Liver (tissue), 9 donors: ENCODE data around the gene TMEM255B. TPM values are rescaled to one million over a fixed set of nuclear protein-coding genes. Genes with fewer than 3 reads are reported as not detected.

Source experiments
- DNase-seq: peaks from one replicate; pipeline ENCODE4 v3.0.0-alpha.2; 2017; ENCODE audit warnings: low spot score
- H3K27ac ChIP-seq, 2 donors: one replicate each; pipeline ENCODE4 v1.7.0; 2013; ENCODE audit warnings: inconsistent platforms in 2 of 2, low read length in 2 of 2, control low read depth in 1 of 2, low read depth in 1 of 2, mild to moderate bottlenecking in 1 of 2
- H3K27me3 ChIP-seq, 4 donors: one replicate each; pipeline versions ENCODE4 v1.6.1 to v1.7.0; 2013; ENCODE audit warnings: low read length in 3 of 4, inconsistent platforms in 1 of 4, mild to moderate bottlenecking in 1 of 4, moderate library complexity in 1 of 4; ENCODE audit not compliant: control insufficient read depth in 4 of 4, insufficient read depth in 4 of 4
- H3K36me3 ChIP-seq, 4 donors: one replicate each; pipeline versions ENCODE4 v1.6.1 to v1.7.0; 2013; ENCODE audit warnings: low read length in 3 of 4, mild to moderate bottlenecking in 3 of 4, low read depth in 1 of 4, moderate library complexity in 1 of 4; ENCODE audit not compliant: control insufficient read depth in 4 of 4, insufficient read depth in 3 of 4
- H3K4me1 ChIP-seq, 4 donors: one replicate each; pipeline versions ENCODE4 v1.6.1 to v1.7.0; 2013; ENCODE audit warnings: low read length in 3 of 4, mild to moderate bottlenecking in 3 of 4, moderate library complexity in 1 of 4; ENCODE audit not compliant: control insufficient read depth in 4 of 4, insufficient read depth in 4 of 4
- H3K4me3 ChIP-seq, 3 donors: one replicate each; pipeline versions ENCODE4 v1.6.1 to v1.7.0; 2013; ENCODE audit warnings: low read length in 3 of 3, control low read depth in 1 of 3, low read depth in 1 of 3, mild to moderate bottlenecking in 1 of 3
- H3K9ac ChIP-seq, 2 donors: one replicate each; pipeline ENCODE4 v1.7.0; 2013; ENCODE audit warnings: low read length in 2 of 2, mild to moderate bottlenecking in 2 of 2, moderate library complexity in 2 of 2, control low read depth in 1 of 2, low read depth in 1 of 2
- H3K9me3 ChIP-seq, 4 donors: one replicate each; pipeline versions ENCODE4 v1.6.1 to v1.7.0; 2013; ENCODE audit warnings: low read length in 3 of 4; ENCODE audit not compliant: control insufficient read depth in 4 of 4
- CTCF ChIP-seq: fragments of 150-350 bp; IDR thresholded peaks from 2 replicates; pipeline ENCODE4 v1.5.1; 2017; ENCODE audit warnings: improper control_type of control experiment, low read depth, low read length; ENCODE audit not compliant: missing input control
- EGR1 ChIP-seq, 2 donors: IDR thresholded peaks; 2 replicates each; pipeline ENCODE4 v1.6.1; 2016 to 2018; ENCODE audit warnings: antibody characterized with exemption in 2 of 2, low read depth in 2 of 2
- FOXA1 ChIP-seq: IDR thresholded peaks from 2 replicates; pipeline ENCODE4 v1.6.1; 2016; ENCODE audit warnings: antibody characterized with exemption
- FOXA2 ChIP-seq: IDR thresholded peaks from 2 replicates; pipeline ENCODE4 v1.6.1; 2016; ENCODE audit warnings: antibody characterized with exemption
- HNF4A ChIP-seq, 2 donors: conservative IDR thresholded peaks; 2 replicates each; pipeline ENCODE4 v1.6.1; 2016; ENCODE audit warnings: antibody characterized with exemption in 2 of 2, mild to moderate bottlenecking in 2 of 2
- HNF4G ChIP-seq: IDR thresholded peaks from 2 replicates; pipeline ENCODE4 v1.6.1; 2016; ENCODE audit warnings: antibody characterized with exemption
- JUND ChIP-seq, 2 donors: IDR thresholded peaks; 2 replicates each; pipeline ENCODE4 v1.6.1; 2016; ENCODE audit warnings: antibody characterized with exemption in 2 of 2
- MAX ChIP-seq: IDR thresholded peaks from 2 replicates; pipeline ENCODE4 v1.6.1; 2016; ENCODE audit warnings: antibody characterized with exemption
- NR2F2 ChIP-seq: IDR thresholded peaks from 2 replicates; pipeline ENCODE4 v1.6.1; 2016; ENCODE audit warnings: antibody characterized with exemption
- RAD21 ChIP-seq, 2 donors: IDR thresholded peaks; 2 replicates each; pipeline ENCODE4 v1.6.1; 2016; ENCODE audit warnings: antibody characterized with exemption in 2 of 2, mild to moderate bottlenecking in 2 of 2
- REST ChIP-seq: IDR thresholded peaks from 2 replicates; pipeline ENCODE4 v1.6.1; 2016; ENCODE audit warnings: antibody characterized with exemption, mild to moderate bottlenecking
- RXRA ChIP-seq, 2 donors: IDR thresholded peaks; 2 replicates each; pipeline ENCODE4 v1.6.1; 2017 to 2018; ENCODE audit warnings: antibody characterized with exemption in 2 of 2, mild to moderate bottlenecking in 1 of 2
- SP1 ChIP-seq: IDR thresholded peaks from 2 replicates; pipeline ENCODE4 v1.6.1; 2018; ENCODE audit warnings: antibody characterized with exemption, mild to moderate bottlenecking
- TAF1 ChIP-seq: conservative IDR thresholded peaks from 2 replicates; pipeline ENCODE4 v1.6.1; 2016; ENCODE audit warnings: antibody characterized with exemption, mild to moderate bottlenecking
- YY1 ChIP-seq: IDR thresholded peaks from 2 replicates; pipeline ENCODE4 v1.6.1; 2016; ENCODE audit warnings: antibody characterized with exemption, mild to moderate bottlenecking
- ZBTB33 ChIP-seq: IDR thresholded peaks from 2 replicates; pipeline ENCODE4 v1.6.1; 2016; ENCODE audit warnings: antibody characterized with exemption
- WGBS: extraction: QIAGEN DNeasy Blood & Tissue Kit; methylation state at CpG from one replicate; pipeline ENCODE4 v1.1.7; 2013; 5-methylcytosine and 5-hydroxymethylcytosine counted together
- polyA plus RNA-seq, 2 donors: library from polyadenylated mRNA; stranded (reverse) in 1 of 2; unstranded in 1 of 2; fragments of 200-250 nt in 1 of 2; fragments of >200 nt in 1 of 2; fragmentation: Nextera tagmentation in 1 of 2; extraction: Ambion mirVana in 1 of 2; gene quantifications; one replicate each; pipeline versions ENCODE4 v1.2.1 to v1.2.3, GENCODE V29; 2013 to 2015
- total RNA-seq, 2 donors: library from RNA; depleted of rRNA; stranded (reverse); fragments of >200 nt; gene quantifications; one replicate each; pipeline ENCODE4 v1.2.3, GENCODE V29; 2014
- donor health status: healthy.
- donor health status: healthy.
- donor health status: healthy.
- donor health status: healthy.
- donor health status: healthy.

The TMEM255B gene
- total and polyA plus RNA-seq, 4 donors = 0.37 to 8.6 (median 3.5) TPM

GRCh38 chr13:113848431-113849260, 89.6 kb downstream of the TMEM255B start:
- TF ChIP-seq TAF1 (no peak), HNF4A (conservative IDR thresholded peaks at IDR 0.05) (no peak), HNF4G (no peak), RXRA (IDR thresholded peaks at IDR 0.05) (no peak), ZBTB33 (no peak), MAX (no peak), REST (no peak), EGR1 (IDR thresholded peaks at IDR 0.05; ENCODE audit: low read depth in 2 of 2) (no peak), JUND (IDR thresholded peaks at IDR 0.05) (no peak), NR2F2 (no peak)
- no peak overlapping the region for H3K27ac ChIP-seq
- no peaks in the 10 kb centered on the region for H3K27me3 ChIP-seq
- H3K36me3 ChIP-seq = no peaks in the 10 kb centered on the region
- H3K4me3 ChIP-seq = no peak overlapping the region
- WGBS = 91% methylated on average over 18 of the region's 18 CpGs
- H3K9me3 ChIP-seq = no peaks in the 10 kb centered on the region
- H3K9ac ChIP-seq = no peak overlapping the region
- peaks cover 11 to 33% (median 16%) of the 10 kb centered on the region in 4 donors for H3K4me1 ChIP-seq
- no peak for DNase-seq

- Histone ChIP-seq H3K27ac (no peak overlapping the region), H3K36me3 (no peaks in the 10 kb centered on the region), H3K4me3 (no peak overlapping the region), H3K9me3 (no peaks in the 10 kb centered on the region), H3K9ac (no peak overlapping the region), H3K4me1 (peaks cover 11 to 33% (median 21%) of the 10 kb centered on the region in 4 donors), H3K27me3 (no peaks in the 10 kb centered on the region)
- TF ChIP-seq RAD21 (IDR thresholded peaks at IDR 0.05) = no peak
- TF ChIP-seq EGR1 (IDR thresholded peaks at IDR 0.05; ENCODE audit: low read depth in 2 of 2) = no peak
- TF ChIP-seq FOXA1 = no peak
- no peak for TF ChIP-seq REST
- no peak for TF ChIP-seq JUND (IDR thresholded peaks at IDR 0.05)
- TF ChIP-seq HNF4G = no peak
- no peak for TF ChIP-seq ZBTB33
- TF ChIP-seq RXRA (IDR thresholded peaks at IDR 0.05) = no peak
- no peak for TF ChIP-seq HNF4A (conservative IDR thresholded peaks at IDR 0.05)
- TF ChIP-seq YY1 = no peak
- TF ChIP-seq CTCF = no peak
- TF ChIP-seq MAX = no peak
- TF ChIP-seq SP1 = no peak
- no peak for TF ChIP-seq TAF1
- no peak for TF ChIP-seq FOXA2
- WGBS = 87% methylated on average over 3 of the region's 3 CpGs
- DNase-seq = no peak
These were observed 90.5 kb downstream of the TMEM255B start for GRCh38 chr13:113849546-113849945.
